AG09319 (cell line): ENCODE results near the gene APP.

ENCODE experiments used
- DNase-seq: peaks from one replicate; pipeline ENCODE4 v3.0.0-alpha.2; 2010; ENCODE audit warnings: low read depth; ENCODE audit errors: extremely low read depth
- CTCF ChIP-seq: IDR thresholded peaks from 2 replicates; pipeline ENCODE4 v1.5.1; 2011; ENCODE audit warnings: low read depth, mild to moderate bottlenecking, inconsistent platforms, low read length, moderate library complexity

The APP gene

GRCh38 chr21:25938658-25939395 is 231.7 kb downstream of the APP start:
- TF ChIP-seq CTCF = no peak
- no peak for DNase-seq

GRCh38 chr21:25936776-25937175 is 233.8 kb downstream of the APP start:
- no peak for DNase-seq
- TF ChIP-seq CTCF = no peak

- TF ChIP-seq CTCF = no peak
- peak; percentile 67 for DNase-seq
Observed at GRCh38 chr21:25934771-25935224, 235.8 kb downstream of the APP start.

GRCh38 chr21:25934130-25934529 is 236.4 kb downstream of the APP start:
- DNase-seq = no peak
- TF ChIP-seq CTCF = no peak

DNA sequence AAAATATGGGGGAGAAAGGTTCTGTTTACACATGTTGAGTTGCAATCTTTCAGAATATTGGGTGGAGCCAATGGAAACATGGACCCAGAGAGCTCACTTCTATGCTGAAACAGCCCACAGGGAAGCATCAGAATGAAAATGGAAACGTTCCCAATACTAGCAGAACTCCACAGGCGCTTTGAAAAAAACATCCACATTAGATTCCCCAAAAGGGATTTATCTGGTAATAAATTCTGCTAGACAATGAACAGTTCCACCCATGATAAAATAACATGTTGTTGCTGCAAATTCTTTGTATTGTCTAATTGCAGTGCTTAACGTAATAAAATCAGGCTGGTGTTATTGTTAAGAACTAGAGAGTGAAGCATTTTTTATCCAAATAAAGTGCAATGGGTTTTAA is 238.8 kb downstream of the APP start:
- no peak for TF ChIP-seq CTCF
- DNase-seq = no peak

DNA sequence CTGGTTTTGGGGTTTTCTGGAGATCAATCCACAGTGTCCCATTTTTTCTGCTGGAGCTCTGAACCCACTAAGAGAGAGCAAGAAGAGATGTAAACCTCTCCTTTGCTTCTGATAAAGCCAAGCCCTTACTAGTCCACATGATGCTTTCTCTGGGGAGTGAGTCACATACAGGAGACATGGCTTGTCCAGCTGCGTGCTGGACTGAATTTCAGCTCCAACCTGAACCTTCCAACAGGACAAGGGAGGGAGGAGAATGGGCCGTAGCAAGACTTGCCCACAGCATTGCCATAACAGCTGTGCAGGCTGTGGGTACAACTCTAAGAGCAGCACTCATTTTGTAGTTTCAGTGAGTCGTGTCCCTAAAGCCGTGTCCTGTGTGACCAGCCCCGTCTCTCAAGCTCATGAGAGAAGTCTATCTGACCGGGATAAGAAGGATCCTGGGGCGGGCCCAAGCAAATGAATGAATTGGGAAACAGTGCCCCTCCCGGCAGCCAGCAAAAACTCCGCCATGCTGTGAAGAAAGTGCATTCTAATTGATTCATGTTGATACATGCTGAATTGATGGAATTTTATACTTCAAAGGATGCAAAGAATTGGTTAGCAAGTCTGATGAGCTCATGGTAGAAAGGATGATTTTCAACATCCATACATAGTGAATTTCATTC is 240.6 kb downstream of the APP start:
- no peak for TF ChIP-seq CTCF
- DNase-seq = no peak

DNA sequence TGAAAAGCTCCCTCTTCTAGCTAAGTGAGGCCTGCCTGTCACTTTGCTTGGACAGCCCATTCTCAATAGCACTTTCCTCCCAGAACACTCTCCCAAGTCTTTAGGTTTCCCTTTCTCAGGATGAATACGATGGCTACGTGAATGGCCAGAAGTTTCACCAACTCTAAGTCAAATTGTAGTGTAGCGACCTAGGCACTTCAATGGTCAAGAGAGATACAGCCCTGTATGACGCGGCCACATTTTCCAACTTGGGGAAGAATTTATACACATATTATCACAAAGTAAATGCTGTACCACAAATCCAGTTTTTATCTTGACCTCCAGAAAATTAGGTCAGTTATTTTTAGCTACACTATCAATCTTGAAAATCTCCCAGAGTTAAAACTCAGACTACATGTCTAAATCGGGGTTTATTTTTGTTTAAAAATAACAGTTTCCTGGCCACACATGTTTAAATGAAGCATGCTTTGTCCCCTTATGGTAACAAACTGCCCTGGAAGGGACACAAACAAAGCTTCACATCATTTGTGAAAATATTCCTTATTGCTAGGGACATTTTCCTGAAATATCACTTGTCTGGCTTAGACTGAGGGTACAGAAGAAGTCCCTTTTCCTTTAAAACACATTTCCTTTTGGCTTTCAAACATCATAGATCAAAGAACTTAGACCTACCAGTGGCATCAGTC is 243.2 kb downstream of the APP start:
- no peak for TF ChIP-seq CTCF

More for the DNA sequence above, 243.2 kb downstream of the APP start:
- no peak for DNase-seq
